NCI-H1092 treated with DMSO at 0.1 percent for 48 hours (cell line): ENCODE measurements around the gene PRR23C.

ENCODE experiments used
- DNase-seq: peaks from one replicate; lab custom pipeline; 2025; lab: John Stamatoyannopoulos, UW

The PRR23C gene

DNA sequence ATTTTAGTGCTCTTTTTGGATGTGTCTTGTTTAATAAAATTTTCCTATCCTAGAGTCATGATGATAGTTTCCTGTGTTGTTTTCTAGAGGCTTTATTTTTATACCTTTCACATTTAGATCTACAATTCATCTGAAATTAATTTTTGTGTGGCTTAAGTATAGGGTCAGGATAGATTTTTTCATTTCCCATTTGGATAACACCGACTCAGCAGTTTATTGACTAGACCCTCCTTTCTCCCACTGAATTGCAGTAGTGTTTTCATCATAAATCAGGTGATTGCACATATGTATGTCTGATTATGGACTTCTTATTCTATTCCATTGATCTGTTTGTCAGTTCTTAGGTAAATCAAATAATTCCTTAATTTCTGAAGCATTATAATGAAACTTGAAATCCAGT, 49.0 kb downstream of the PRR23C start:
- no peak for DNase-seq
